Nephron (organoid): ENCODE results near the gene GTPBP2.

Experiments
- H3K27ac Mint-ChIP-seq, 3 experiments: 2 replicates each; pipeline ENCODE4 v1.8.0; 2020; ENCODE audit warnings: mixed read lengths in 3 of 3, mild to moderate bottlenecking in 2 of 3, moderate library complexity in 1 of 3
- H3K27me3 Mint-ChIP-seq: 2 replicates; pipeline ENCODE4 v1.8.0; 2021; ENCODE audit warnings: low read depth, mild to moderate bottlenecking, moderate library complexity, mixed read lengths
- H3K36me3 Mint-ChIP-seq: 2 replicates; pipeline ENCODE4 v1.8.0; 2020; ENCODE audit warnings: low read depth, mixed read lengths
- H3K4me1 Mint-ChIP-seq: 2 replicates; pipeline ENCODE4 v1.8.0; 2020; ENCODE audit warnings: mixed read lengths
- H3K4me3 Mint-ChIP-seq, 3 experiments: 2 replicates each; pipeline ENCODE4 v1.8.0; 2020; ENCODE audit warnings: mild to moderate bottlenecking in 3 of 3, mixed read lengths in 3 of 3, moderate library complexity in 2 of 3
- H3K9me3 Mint-ChIP-seq: 2 replicates; pipeline ENCODE4 v1.8.0; 2020; ENCODE audit warnings: mixed read lengths
- TF ChIP-seq, protein P1 (sequence below), 3 experiments: fragments of 200-600 bp; sonication (generic); IDR thresholded peaks; one replicate each; pipeline ENCODE4 v1.5.0; 2021; ENCODE audit warnings: antibody characterized with exemption in 3 of 3; ENCODE audit not compliant: unreplicated experiment in 3 of 3

The GTPBP2 gene

DNA sequence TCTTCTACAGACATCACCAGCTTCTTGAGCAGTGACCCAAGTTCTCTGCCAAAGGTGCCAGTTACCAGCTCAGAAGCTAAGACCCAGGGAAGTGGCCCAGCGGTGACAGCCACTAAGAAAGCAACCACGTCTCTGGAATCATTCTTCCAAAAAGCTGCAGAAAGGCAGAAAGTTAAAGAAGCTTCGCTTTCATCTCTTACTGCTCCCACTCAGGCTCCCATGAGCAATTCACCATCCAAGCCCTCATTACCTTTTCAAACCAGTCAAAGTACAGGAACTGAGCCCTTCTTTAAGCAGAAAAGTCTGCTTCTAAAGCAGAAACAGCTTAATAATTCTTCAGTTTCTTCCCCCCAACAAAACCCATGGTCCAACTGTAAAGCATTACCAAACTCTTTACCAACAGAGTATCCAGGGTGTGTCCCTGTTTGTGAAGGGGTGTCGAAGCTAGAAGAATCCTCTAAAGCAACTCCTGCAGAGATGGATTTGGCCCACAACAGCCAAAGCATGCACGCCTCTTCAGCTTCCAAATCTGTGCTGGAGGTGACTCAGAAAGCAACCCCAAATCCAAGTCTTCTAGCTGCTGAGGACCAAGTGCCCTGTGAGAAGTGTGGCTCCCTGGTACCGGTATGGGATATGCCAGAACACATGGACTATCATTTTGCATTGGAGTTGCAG is 15.2 kb downstream of the GTPBP2 start:
- H3K27me3 Mint-ChIP-seq = no peaks in the 10 kb centered on the region
- H3K9me3 Mint-ChIP-seq = no peaks in the 10 kb centered on the region
- no peak overlapping the region for H3K27ac Mint-ChIP-seq
- H3K4me1 Mint-ChIP-seq = no peaks in the 10 kb centered on the region
- no peak overlapping the region for H3K4me3 Mint-ChIP-seq
- TF ChIP-seq, protein P1, sequence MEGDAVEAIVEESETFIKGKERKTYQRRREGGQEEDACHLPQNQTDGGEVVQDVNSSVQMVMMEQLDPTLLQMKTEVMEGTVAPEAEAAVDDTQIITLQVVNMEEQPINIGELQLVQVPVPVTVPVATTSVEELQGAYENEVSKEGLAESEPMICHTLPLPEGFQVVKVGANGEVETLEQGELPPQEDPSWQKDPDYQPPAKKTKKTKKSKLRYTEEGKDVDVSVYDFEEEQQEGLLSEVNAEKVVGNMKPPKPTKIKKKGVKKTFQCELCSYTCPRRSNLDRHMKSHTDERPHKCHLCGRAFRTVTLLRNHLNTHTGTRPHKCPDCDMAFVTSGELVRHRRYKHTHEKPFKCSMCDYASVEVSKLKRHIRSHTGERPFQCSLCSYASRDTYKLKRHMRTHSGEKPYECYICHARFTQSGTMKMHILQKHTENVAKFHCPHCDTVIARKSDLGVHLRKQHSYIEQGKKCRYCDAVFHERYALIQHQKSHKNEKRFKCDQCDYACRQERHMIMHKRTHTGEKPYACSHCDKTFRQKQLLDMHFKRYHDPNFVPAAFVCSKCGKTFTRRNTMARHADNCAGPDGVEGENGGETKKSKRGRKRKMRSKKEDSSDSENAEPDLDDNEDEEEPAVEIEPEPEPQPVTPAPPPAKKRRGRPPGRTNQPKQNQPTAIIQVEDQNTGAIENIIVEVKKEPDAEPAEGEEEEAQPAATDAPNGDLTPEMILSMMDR (IDR thresholded peaks at IDR 0.05; ENCODE audit: unreplicated experiment in 3 of 3) = no peak
- peaks cover 16% of the 10 kb centered on the region for H3K36me3 Mint-ChIP-seq

DNA sequence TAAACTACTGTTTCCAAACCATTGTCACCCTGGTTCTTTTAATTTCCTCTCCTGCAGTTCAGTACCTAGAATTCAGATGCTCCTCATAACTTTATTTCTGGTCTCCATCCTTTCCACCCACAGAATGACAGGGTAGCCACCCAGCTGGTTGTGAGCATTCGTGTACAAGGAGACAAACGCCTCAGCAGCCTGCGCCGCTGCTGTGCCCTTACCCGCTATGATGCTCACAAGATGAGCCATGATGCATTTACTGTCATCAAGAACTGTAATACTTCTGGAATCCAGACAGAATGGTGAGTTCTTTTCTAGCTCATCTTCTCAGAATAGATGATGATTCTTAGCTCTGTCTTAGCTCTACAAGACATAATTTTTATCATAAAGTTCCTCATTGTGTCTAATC is 18.6 kb downstream of the GTPBP2 start:
- Mint-ChIP-seq H3K4me1 (no peaks in the 10 kb centered on the region), H3K27me3 (no peaks in the 10 kb centered on the region)
- TF ChIP-seq, protein P1 (IDR thresholded peaks at IDR 0.05; ENCODE audit: unreplicated experiment in 3 of 3) = no peak

DNA sequence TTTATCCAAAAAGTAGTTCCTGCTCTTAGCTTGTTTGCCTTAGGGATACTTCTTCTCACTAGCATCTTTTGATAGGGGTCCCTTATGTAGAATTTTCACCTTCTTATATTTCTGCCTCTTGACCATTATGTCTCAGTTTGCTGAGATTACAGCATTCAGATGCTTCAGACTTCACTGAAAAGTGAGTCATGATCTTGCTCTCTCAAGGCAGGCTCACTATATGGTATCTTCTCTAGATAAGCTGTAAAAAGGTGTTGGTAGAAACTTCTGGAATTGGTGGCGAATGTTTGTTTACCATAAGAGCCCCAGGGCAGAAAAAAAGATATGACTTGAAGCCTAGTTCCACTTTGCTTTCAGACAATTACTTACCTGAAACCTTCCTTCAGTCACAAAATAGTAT is 19.7 kb downstream of the GTPBP2 start:
- Mint-ChIP-seq H3K27ac (no peak overlapping the region), H3K9me3 (no peaks in the 10 kb centered on the region), H3K4me1 (no peaks in the 10 kb centered on the region), H3K36me3 (peaks cover 31% of the 10 kb centered on the region), H3K4me3 (no peak overlapping the region), H3K27me3 (no peaks in the 10 kb centered on the region)
- TF ChIP-seq, protein P1 (IDR thresholded peaks at IDR 0.05; ENCODE audit: unreplicated experiment in 3 of 3) = no peak

More for the DNA sequence above, 18.6 kb downstream of the GTPBP2 start:
- Mint-ChIP-seq H3K36me3 (peaks cover 25% of the 10 kb centered on the region), H3K4me3 (no peak overlapping the region), H3K9me3 (no peaks in the 10 kb centered on the region), H3K27ac (no peak overlapping the region)

DNA sequence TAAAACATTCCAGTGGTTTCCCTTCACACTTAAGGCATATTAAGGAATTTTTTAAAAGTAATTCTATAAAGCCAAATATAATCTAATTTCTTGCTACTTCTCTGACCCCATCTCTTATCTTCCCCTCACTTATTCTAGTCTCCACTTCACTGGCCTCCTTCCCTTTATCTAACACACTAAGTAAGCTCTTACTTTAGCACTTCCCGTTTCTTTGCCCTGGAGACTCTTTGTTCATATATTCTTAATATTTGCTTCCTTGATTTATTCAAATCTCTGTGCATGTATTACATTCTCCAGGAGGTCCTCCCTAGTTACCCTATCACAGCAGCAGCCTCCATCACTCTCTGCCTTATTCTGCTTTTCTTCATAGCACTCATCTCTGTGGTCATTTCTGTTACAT is 20.3 kb downstream of the GTPBP2 start:
- Mint-ChIP-seq H3K36me3 (peaks cover 31% of the 10 kb centered on the region), H3K27ac (no peak overlapping the region), H3K27me3 (no peaks in the 10 kb centered on the region), H3K9me3 (no peaks in the 10 kb centered on the region), H3K4me1 (no peaks in the 10 kb centered on the region), H3K4me3 (no peak overlapping the region)
- TF ChIP-seq, protein P1 (IDR thresholded peaks at IDR 0.05; ENCODE audit: unreplicated experiment in 3 of 3) = no peak

DNA sequence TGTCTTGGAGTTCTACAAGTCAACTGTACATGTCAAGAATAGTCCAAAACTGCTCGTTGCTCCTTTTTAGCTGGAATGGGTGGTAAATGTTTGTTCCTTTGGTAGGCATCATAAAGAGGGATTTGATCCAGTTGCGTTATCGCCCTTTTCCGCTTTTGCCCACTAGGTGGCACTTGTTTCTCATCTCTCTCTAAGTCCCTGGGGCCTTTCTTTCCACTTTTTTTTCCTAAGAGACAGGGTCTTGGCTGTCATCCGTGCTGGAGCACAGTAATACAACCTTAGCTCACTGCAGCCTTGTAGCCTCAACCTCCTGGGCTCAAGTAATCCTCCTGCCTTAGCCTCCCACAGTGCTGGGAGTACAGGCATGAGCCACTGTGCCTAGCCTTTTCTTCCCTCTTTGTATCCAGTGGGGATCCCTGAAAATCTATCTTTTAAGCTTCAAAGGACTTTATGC is 20.7 kb downstream of the GTPBP2 start:
- H3K36me3 Mint-ChIP-seq = peaks cover 30% of the 10 kb centered on the region

More for the DNA sequence above, 20.7 kb downstream of the GTPBP2 start:
- Mint-ChIP-seq H3K9me3 (no peaks in the 10 kb centered on the region), H3K4me1 (no peaks in the 10 kb centered on the region), H3K27ac (no peak overlapping the region), H3K4me3 (no peak overlapping the region), H3K27me3 (no peaks in the 10 kb centered on the region)
- TF ChIP-seq, protein P1 (IDR thresholded peaks at IDR 0.05; ENCODE audit: unreplicated experiment in 3 of 3) = peak; percentile 87 to 89 (median 87)
